ENCODE measurements around the gene MED27. TPM values are rescaled to one million over a fixed set of nuclear protein-coding genes. Genes with fewer than 3 reads are reported as not detected.

Gene MED27
- total RNA-seq, 1 experiment from 2014 or later, result 30.4 TPM

GRCh38 chr9:131876486-131876885, 203.2 kb downstream of the MED27 start:
- Mint-ChIP-seq H3K4me3 (ENCODE audit: unreplicated experiment) (no peak overlapping the region), H3K36me3 (ENCODE audit: insufficient read depth, unreplicated experiment) (peaks cover 10% of the 10 kb centered on the region), H3K27ac (ENCODE audit: unreplicated experiment) (no peak overlapping the region), H3K9me3 (ENCODE audit: unreplicated experiment) (no peaks in the 10 kb centered on the region), H3K4me1 (ENCODE audit: low read depth, unreplicated experiment) (no peaks in the 10 kb centered on the region), H3K27me3 (ENCODE audit: insufficient read depth, unreplicated experiment) (no peaks in the 10 kb centered on the region)
- ChIA-PET POLR2A (no interaction called here), CTCF (no interaction called here)
- H3K27me3 ChIP-seq (replicated peaks; ENCODE audit: control insufficient read depth, insufficient read depth, low read length), result no peaks in the 10 kb centered on the region
- DNase-seq, result no peak
- no peaks in the 10 kb centered on the region for H3K4me1 ChIP-seq
- intact Hi-C loops (cut with micrococcal nuclease; ENCODE audit: unreplicated experiment), result no loop called here
- TF ChIP-seq, protein P1, sequence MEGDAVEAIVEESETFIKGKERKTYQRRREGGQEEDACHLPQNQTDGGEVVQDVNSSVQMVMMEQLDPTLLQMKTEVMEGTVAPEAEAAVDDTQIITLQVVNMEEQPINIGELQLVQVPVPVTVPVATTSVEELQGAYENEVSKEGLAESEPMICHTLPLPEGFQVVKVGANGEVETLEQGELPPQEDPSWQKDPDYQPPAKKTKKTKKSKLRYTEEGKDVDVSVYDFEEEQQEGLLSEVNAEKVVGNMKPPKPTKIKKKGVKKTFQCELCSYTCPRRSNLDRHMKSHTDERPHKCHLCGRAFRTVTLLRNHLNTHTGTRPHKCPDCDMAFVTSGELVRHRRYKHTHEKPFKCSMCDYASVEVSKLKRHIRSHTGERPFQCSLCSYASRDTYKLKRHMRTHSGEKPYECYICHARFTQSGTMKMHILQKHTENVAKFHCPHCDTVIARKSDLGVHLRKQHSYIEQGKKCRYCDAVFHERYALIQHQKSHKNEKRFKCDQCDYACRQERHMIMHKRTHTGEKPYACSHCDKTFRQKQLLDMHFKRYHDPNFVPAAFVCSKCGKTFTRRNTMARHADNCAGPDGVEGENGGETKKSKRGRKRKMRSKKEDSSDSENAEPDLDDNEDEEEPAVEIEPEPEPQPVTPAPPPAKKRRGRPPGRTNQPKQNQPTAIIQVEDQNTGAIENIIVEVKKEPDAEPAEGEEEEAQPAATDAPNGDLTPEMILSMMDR (IDR thresholded peaks at IDR 0.05; ENCODE audit: insufficient read depth in 1 of 2, low read depth in 1 of 2, low read length in 1 of 2, severe bottlenecking in 1 of 2, unreplicated experiment in 1 of 2), result no peak
- no peaks in the 10 kb centered on the region for H3K36me3 ChIP-seq (ENCODE audit: control insufficient read depth, insufficient read depth, low read length)
- BruUV-seq (replicated peaks), result no TSS peak
- no peak overlapping the region for H3K4me3 ChIP-seq (ENCODE audit: low read depth, low read length)
- H3K9me3 ChIP-seq, result no peaks in the 10 kb centered on the region

DNA sequence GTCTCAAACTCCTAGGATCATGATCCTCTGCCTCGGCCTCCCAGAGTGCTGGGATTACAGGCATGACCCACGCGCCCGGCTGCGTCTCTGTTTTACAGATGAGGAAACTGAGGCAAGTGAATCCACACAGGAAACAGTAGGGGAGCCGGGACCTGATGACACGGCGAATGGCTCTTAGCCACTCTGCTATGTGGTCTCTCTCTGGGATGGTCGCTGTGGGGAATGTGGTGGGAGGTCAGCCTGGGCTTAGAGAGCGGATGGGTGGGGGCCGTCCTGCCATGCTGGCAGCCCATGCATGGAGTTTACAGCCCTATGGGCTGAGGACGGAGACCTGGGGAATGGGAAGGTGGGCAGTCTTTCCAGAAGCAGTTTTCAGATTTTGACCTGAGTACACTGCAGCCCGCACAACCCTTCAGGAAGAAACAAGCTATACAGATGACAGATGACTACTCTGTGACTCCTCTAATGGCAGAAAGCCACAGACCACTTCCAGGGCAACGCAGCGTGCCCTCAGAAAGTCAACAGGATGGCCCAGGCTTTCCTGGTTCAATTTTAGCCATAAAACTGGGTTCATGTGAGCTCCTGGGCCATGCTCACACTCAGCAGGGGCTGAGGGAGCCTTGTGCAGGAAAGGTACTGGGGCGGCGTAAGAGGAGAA, 203.7 kb downstream of the MED27 start:
- ChIA-PET CTCF (no interaction called here), POLR2A (no interaction called here)
- intact Hi-C loops (cut with micrococcal nuclease; ENCODE audit: unreplicated experiment), result no loop called here
- Histone ChIP-seq H3K9me3 (no peaks in the 10 kb centered on the region), H3K4me1 (no peaks in the 10 kb centered on the region), H3K27me3 (replicated peaks; ENCODE audit: control insufficient read depth, insufficient read depth, low read length) (no peaks in the 10 kb centered on the region), H3K36me3 (ENCODE audit: control insufficient read depth, insufficient read depth, low read length) (no peaks in the 10 kb centered on the region), H3K4me3 (ENCODE audit: low read depth, low read length) (no peak overlapping the region)
- Mint-ChIP-seq H3K27ac (ENCODE audit: unreplicated experiment) (no peak overlapping the region), H3K4me1 (ENCODE audit: low read depth, unreplicated experiment) (no peaks in the 10 kb centered on the region), H3K4me3 (ENCODE audit: unreplicated experiment) (no peak overlapping the region), H3K9me3 (ENCODE audit: unreplicated experiment) (no peaks in the 10 kb centered on the region), H3K36me3 (ENCODE audit: insufficient read depth, unreplicated experiment) (peaks cover 10% of the 10 kb centered on the region), H3K27me3 (ENCODE audit: insufficient read depth, unreplicated experiment) (no peaks in the 10 kb centered on the region)
- BruUV-seq (replicated peaks), result no TSS peak
- no peak for DNase-seq
- TF ChIP-seq, protein P1 (IDR thresholded peaks at IDR 0.05; ENCODE audit: insufficient read depth in 1 of 2, low read depth in 1 of 2, low read length in 1 of 2, severe bottlenecking in 1 of 2, unreplicated experiment in 1 of 2), result no peak

- no TSS peak for BruUV-seq (replicated peaks)
- H3K9me3 ChIP-seq, result no peaks in the 10 kb centered on the region
- Mint-ChIP-seq H3K27ac (ENCODE audit: unreplicated experiment) (no peak overlapping the region), H3K4me3 (ENCODE audit: unreplicated experiment) (no peak overlapping the region), H3K9me3 (ENCODE audit: unreplicated experiment) (no peaks in the 10 kb centered on the region), H3K4me1 (ENCODE audit: low read depth, unreplicated experiment) (no peaks in the 10 kb centered on the region), H3K27me3 (ENCODE audit: insufficient read depth, unreplicated experiment) (no peaks in the 10 kb centered on the region), H3K36me3 (ENCODE audit: insufficient read depth, unreplicated experiment) (peaks cover 10% of the 10 kb centered on the region)
- no peaks in the 10 kb centered on the region for H3K27me3 ChIP-seq (replicated peaks; ENCODE audit: control insufficient read depth, insufficient read depth, low read length)
- POLR2A ChIA-PET, result no interaction called here
- CTCF ChIA-PET, result no interaction called here
- TF ChIP-seq, protein P1 (IDR thresholded peaks at IDR 0.05; ENCODE audit: insufficient read depth in 1 of 2, low read depth in 1 of 2, low read length in 1 of 2, severe bottlenecking in 1 of 2, unreplicated experiment in 1 of 2), result no peak
- intact Hi-C loops (cut with micrococcal nuclease; ENCODE audit: unreplicated experiment), result no loop called here
- H3K36me3 ChIP-seq (ENCODE audit: control insufficient read depth, insufficient read depth, low read length), result no peaks in the 10 kb centered on the region
- no peak overlapping the region for H3K4me3 ChIP-seq (ENCODE audit: low read depth, low read length)
- H3K4me1 ChIP-seq, result no peaks in the 10 kb centered on the region
- DNase-seq, result no peak
These were observed 204.6 kb downstream of the MED27 start for GRCh38 chr9:131874916-131875670.
